AG04450 (cell line): Measurements from ENCODE around the gene TBC1D16. TPM values are rescaled to one million over a fixed set of nuclear protein-coding genes. Genes with fewer than 3 reads are reported as not detected.

Source experiments
- CTCF ChIA-PET: fragments of 300-600, 350-600 bp; formaldehyde crosslinking; extraction: SDS; loops from one replicate; lab custom pipeline; 2022; ENCODE audit warnings: antibody characterized with exemption, inconsistent platforms; lab: Charles Lee
- POLR2A ChIA-PET: fragments of 350-600 bp; formaldehyde crosslinking; extraction: SDS; loops from one replicate; lab custom pipeline; 2021; ENCODE audit warnings: antibody characterized with exemption, inconsistent platforms; lab: Yijun Ruan, JAX
- DNase-seq: peaks from one replicate; pipeline ENCODE4 v3.0.0-alpha.2; 2011; ENCODE audit warnings: low read depth, low spot score
- H3K27ac ChIP-seq: one replicate; pipeline ENCODE4 v1.5.1; 2012; ENCODE audit warnings: low read depth, low read length, control low read depth
- H3K27me3 ChIP-seq: one replicate; pipeline ENCODE4 v1.6.0; 2012; ENCODE audit warnings: low read length; ENCODE audit not compliant: control insufficient read depth, insufficient read depth
- H3K4me3 ChIP-seq: 2 replicates; pipeline ENCODE4 v1.5.1; 2011; ENCODE audit warnings: mild to moderate bottlenecking, low read depth, low read length, control low read depth
- H3K9me3 ChIP-seq: 2 replicates; pipeline ENCODE4 v1.5.1; 2012; ENCODE audit warnings: low read length; ENCODE audit not compliant: control insufficient read depth, insufficient read depth
- polyA plus RNA-seq: library from polyadenylated mRNA; depleted of rRNA; stranded (reverse); fragments of >200 nt; gene quantifications from 2 replicates; pipeline ENCODE4 v1.2.3, GENCODE V29; 2011; rRNA removed
- TF ChIP-seq, protein P1 (sequence below): IDR thresholded peaks from 2 replicates; pipeline ENCODE4 v1.5.1; 2011; ENCODE audit warnings: low read depth, low read length, control low read depth, inconsistent platforms

Gene TBC1D16
- polyA plus RNA-seq, 1 experiment = 10.9 TPM

DNA sequence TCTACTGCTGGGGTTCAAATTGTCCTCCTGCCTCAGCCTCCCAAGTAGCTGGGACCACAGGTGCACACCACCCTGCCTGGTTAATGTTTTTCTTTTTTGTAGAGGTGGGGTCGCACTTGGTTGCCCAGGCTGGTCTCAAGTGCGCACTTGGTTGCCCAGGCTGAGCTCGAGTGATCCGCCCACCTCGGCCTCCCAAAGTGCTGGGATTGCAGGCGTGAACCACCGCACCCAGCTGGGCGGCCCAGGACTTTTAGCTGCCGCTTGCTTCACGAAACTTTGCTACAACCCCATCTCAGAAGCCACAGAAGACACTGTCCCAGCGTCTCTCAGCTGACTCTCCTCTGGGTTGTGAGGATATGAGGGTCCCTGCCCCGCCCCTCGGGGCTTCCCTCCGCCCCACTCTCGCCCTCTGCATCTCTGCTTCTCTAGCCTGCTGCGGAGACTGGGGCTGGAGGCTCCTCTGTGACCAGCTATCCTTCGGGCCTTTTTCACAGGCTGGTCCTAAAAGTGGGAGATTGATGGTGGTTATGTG, 147.6 kb downstream of the TBC1D16 start:
- H3K27ac ChIP-seq = no peak overlapping the region
- ChIA-PET CTCF (no interaction called here), POLR2A (interaction anchor here (0.6 kb wide), 1 partner anchor 110 kb away, joined by 5 read pairs; no protein-coding TSS in a partner anchor)
- no peak overlapping the region for H3K4me3 ChIP-seq
- no peaks in the 10 kb centered on the region; the same call in 1 of the 2 replicates for H3K9me3 ChIP-seq
- TF ChIP-seq, protein P1, sequence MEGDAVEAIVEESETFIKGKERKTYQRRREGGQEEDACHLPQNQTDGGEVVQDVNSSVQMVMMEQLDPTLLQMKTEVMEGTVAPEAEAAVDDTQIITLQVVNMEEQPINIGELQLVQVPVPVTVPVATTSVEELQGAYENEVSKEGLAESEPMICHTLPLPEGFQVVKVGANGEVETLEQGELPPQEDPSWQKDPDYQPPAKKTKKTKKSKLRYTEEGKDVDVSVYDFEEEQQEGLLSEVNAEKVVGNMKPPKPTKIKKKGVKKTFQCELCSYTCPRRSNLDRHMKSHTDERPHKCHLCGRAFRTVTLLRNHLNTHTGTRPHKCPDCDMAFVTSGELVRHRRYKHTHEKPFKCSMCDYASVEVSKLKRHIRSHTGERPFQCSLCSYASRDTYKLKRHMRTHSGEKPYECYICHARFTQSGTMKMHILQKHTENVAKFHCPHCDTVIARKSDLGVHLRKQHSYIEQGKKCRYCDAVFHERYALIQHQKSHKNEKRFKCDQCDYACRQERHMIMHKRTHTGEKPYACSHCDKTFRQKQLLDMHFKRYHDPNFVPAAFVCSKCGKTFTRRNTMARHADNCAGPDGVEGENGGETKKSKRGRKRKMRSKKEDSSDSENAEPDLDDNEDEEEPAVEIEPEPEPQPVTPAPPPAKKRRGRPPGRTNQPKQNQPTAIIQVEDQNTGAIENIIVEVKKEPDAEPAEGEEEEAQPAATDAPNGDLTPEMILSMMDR = no peak
- DNase-seq = no peak
- H3K27me3 ChIP-seq = peaks cover 47% of the 10 kb centered on the region

DNA sequence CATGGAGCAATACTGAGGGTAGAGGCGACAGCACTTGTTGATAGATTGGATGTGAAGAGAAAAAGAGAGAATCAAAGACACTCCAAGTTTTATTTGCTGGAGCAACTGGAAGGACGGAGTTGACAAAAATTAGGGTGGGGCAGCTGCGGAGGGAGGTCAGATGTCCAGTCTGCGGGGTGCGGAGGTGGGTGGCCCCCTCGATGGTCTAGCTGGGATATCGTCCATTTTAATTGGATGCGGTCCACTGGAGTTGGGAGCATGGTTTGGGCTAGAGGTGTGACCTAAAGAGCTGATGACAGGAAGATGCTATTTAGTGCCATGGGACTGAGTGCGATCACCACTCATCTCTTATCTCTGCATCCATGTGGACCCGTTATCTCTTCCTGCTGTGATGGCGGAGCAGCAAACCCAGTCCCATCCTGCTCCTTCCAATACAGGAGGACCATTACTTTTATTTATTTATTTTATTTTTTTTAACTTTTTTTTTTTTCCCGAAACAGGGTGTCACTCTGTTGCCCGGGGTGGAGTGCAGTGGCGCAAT, 148.2 kb downstream of the TBC1D16 start:
- TF ChIP-seq, protein P1 = no peak
- Histone ChIP-seq H3K27me3 (peaks cover 48% of the 10 kb centered on the region), H3K9me3 (no peaks in the 10 kb centered on the region; the same call in 1 of the 2 replicates), H3K27ac (no peak overlapping the region), H3K4me3 (no peak overlapping the region)
- no peak for DNase-seq
- POLR2A ChIA-PET = interaction anchor here (0.6 kb wide), 1 partner anchor 111 kb away, joined by 5 read pairs; no protein-coding TSS in a partner anchor
- CTCF ChIA-PET = no interaction called here

- TF ChIP-seq, protein P1 = no peak
- Histone ChIP-seq H3K27ac (no peak overlapping the region), H3K4me3 (no peak overlapping the region), H3K9me3 (no peaks in the 10 kb centered on the region; the same call in 1 of the 2 replicates), H3K27me3 (peaks cover 35% of the 10 kb centered on the region)
- ChIA-PET POLR2A (no interaction called here), CTCF (no interaction called here)
- DNase-seq = no peak
Measured at GRCh38 chr17:79883202-79883601, 152.5 kb downstream of the TBC1D16 start.

Other genes with a start within 250 kb of the TBC1D16 start
- 0.37 and 1.5 TPM in 2 replicates for gene CBX8, start 238.8 kb downstream of the TBC1D16 start, polyA plus RNA-seq
- 6.6 and 7.6 TPM in 2 replicates for gene CBX4, start 196.4 kb downstream of the TBC1D16 start, polyA plus RNA-seq
- 2.0 and 2.4 TPM in 2 replicates for gene CCDC40, start 770 bp upstream of the TBC1D16 start, polyA plus RNA-seq
- gene GAA, start 65.7 kb upstream of the TBC1D16 start, polyA plus RNA-seq = 3.8 and 6.0 TPM in 2 replicates
- 96.1 and 103 TPM in 2 replicates for gene EIF4A3, start 111.3 kb upstream of the TBC1D16 start, polyA plus RNA-seq
- gene CARD14, start 134.2 kb upstream of the TBC1D16 start, polyA plus RNA-seq = not detected in 2 replicates
- 37.4 and 39.9 TPM in 2 replicates for gene SGSH, start 184.5 kb upstream of the TBC1D16 start, polyA plus RNA-seq
- 8.9 and 11.7 TPM in 2 replicates for gene SLC26A11, start 184.6 kb upstream of the TBC1D16 start, polyA plus RNA-seq
- 46.8 and 51.5 TPM in 2 replicates for gene RNF213, start 225.0 kb upstream of the TBC1D16 start, polyA plus RNA-seq